Activated naive CD4-positive, alpha-beta T cell treated with anti-CD3 and anti-CD28 coated beads, Interleukin-2, amount 10 ng/mL, durations not matched to agents 7 days and 5 days (primary cell): ENCODE data around the gene KIFC3.
"Not testable (repeated sequence)": the region's sequence is repeated elsewhere in the genome, so short reads cannot be mapped to it uniquely, and the experiment has no call there.

Experiments
- CTCF ChIA-PET: fragments of 350-600 bp; sonication (Branson Sonifier 250); formaldehyde crosslinking; loops from one replicate; lab custom pipeline; 2021; ENCODE audit warnings: antibody characterized with exemption; lab: Charles Lee
- DNase-seq: peaks from one replicate; pipeline ENCODE4 v3.0.0-alpha.2; 2020
- H3K27ac Mint-ChIP-seq: one replicate; pipeline ENCODE4 v1.8.0; 2021; ENCODE audit warnings: mild to moderate bottlenecking, moderate library complexity, mixed read lengths
- H3K27me3 Mint-ChIP-seq: one replicate; pipeline ENCODE4 v1.8.0; 2021; ENCODE audit warnings: mild to moderate bottlenecking, mixed read lengths
- H3K36me3 Mint-ChIP-seq: one replicate; pipeline ENCODE4 v1.8.0; 2021; ENCODE audit warnings: mixed read lengths
- H3K4me1 Mint-ChIP-seq: one replicate; pipeline ENCODE4 v1.8.0; 2021; ENCODE audit warnings: mixed read lengths
- H3K4me3 Mint-ChIP-seq: one replicate; pipeline ENCODE4 v1.8.0; 2021; ENCODE audit warnings: mild to moderate bottlenecking, moderate library complexity, mixed read lengths
- H3K9me3 Mint-ChIP-seq: one replicate; pipeline ENCODE4 v1.8.0; 2021; ENCODE audit warnings: mixed read lengths

The KIFC3 gene

DNA sequence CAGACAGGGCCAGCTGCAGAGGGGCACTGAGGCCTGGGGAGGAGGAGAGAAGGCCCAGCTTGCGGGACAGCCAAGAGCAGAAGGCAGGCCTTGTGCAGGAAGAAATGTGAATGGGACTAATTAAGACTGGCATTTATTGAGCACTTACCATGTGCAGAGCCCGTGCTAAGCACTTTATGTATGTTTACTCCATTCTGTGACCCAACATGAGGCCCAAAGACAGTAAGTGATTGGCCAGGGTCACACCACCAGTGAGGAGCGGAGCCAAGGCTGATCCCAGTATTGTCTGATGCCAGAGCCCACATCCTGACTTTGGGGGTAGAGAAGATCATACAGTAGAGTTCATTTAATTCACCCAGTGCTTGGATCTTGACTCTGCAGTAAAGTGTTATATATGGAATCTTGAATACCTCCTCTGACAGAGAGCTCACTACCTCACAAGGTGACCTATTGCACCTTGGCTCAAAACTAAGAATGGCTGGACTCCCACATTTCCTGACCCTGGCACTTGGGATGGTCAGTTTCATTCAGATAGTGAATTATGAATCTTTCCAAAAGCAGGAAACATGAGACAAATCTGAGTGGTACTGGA lies 53.1 kb downstream of the KIFC3 start:
- peaks cover 2% of the 10 kb centered on the region for H3K36me3 Mint-ChIP-seq
- H3K27ac Mint-ChIP-seq = no peak overlapping the region
- H3K4me1 Mint-ChIP-seq = no peaks in the 10 kb centered on the region
- H3K27me3 Mint-ChIP-seq = no peaks in the 10 kb centered on the region
- no peaks in the 10 kb centered on the region for H3K9me3 Mint-ChIP-seq
- DNase-seq = no peak
- CTCF ChIA-PET = no interaction called here
- H3K4me3 Mint-ChIP-seq = no peak overlapping the region

DNA sequence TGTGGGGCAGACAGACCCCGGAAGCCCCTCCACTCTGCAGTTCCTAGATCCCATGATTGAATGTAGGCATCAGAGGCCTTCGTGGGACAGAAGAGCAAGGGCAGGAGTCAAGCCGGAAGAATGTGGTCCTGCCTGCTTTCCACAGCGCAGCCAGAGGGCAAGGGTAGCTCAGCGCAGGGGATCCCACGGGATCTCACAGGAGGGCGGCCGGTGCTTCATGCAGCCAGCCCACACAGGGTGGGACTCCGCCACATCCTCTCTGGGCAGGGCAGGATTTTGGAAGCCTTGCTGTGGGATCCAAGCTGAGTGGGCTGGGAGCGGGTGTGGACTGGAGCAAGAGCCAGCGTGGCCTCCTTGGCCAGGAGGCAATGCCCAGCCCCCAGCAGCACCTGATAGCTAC lies 53.7 kb downstream of the KIFC3 start:
- H3K27me3 Mint-ChIP-seq = no peaks in the 10 kb centered on the region
- H3K4me1 Mint-ChIP-seq = no peaks in the 10 kb centered on the region
- DNase-seq = no peak
- no peaks in the 10 kb centered on the region for H3K9me3 Mint-ChIP-seq
- H3K27ac Mint-ChIP-seq = no peak overlapping the region
- CTCF ChIA-PET = no interaction called here
- no peak overlapping the region for H3K4me3 Mint-ChIP-seq
- H3K36me3 Mint-ChIP-seq = peaks cover 2% of the 10 kb centered on the region

DNA sequence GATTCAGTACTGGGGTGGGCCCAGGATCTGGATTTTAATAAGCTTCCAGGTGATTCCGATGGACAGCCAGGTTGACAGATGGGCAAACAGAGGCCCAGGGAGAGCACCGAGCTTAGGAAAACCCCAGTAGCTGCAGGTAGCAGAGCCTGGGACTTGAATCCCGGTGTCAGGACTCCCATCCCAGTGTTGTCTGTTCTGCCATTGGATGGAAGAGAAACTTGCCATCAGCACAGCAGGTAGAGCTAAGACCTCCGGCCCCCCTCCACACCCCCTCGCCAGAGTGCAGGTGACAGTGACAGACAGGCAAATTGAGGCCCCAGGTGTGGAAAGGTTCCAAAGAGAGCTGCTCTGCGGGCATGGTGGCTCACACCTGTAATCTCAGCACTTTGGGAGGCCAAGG lies 54.3 kb downstream of the KIFC3 start:
- H3K4me3 Mint-ChIP-seq = no peak overlapping the region
- H3K9me3 Mint-ChIP-seq = no peaks in the 10 kb centered on the region
- peaks cover 2% of the 10 kb centered on the region for H3K36me3 Mint-ChIP-seq
- H3K4me1 Mint-ChIP-seq = no peaks in the 10 kb centered on the region
- CTCF ChIA-PET = no interaction called here
- H3K27me3 Mint-ChIP-seq = no peaks in the 10 kb centered on the region
- no peak overlapping the region for H3K27ac Mint-ChIP-seq
- no peak for DNase-seq

DNA sequence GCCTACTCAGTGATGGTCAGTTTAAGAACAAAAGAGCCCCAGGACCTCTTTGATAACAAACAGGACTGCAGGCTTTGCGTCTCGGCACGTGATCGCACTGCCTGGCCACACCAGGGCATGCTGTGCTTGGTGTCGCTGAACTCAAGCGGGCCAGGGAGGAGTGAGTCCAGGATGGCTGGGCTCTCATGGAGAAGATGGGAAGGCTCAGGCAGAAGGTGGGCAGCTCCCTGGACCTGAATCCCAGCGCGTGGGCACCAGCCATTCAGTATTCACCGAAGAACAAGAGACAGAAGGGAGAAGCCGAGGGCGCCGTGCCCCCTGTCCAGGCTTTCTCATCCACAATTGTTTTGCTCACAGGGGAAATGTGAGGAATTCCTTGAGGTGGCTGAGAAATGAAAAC lies 54.8 kb downstream of the KIFC3 start:
- no peak overlapping the region for H3K27ac Mint-ChIP-seq
- no peak overlapping the region for H3K4me3 Mint-ChIP-seq
- DNase-seq = no peak
- no peaks in the 10 kb centered on the region for H3K4me1 Mint-ChIP-seq
- CTCF ChIA-PET = no interaction called here
- H3K9me3 Mint-ChIP-seq = no peaks in the 10 kb centered on the region
- peaks cover 2% of the 10 kb centered on the region for H3K36me3 Mint-ChIP-seq
- no peaks in the 10 kb centered on the region for H3K27me3 Mint-ChIP-seq

DNA sequence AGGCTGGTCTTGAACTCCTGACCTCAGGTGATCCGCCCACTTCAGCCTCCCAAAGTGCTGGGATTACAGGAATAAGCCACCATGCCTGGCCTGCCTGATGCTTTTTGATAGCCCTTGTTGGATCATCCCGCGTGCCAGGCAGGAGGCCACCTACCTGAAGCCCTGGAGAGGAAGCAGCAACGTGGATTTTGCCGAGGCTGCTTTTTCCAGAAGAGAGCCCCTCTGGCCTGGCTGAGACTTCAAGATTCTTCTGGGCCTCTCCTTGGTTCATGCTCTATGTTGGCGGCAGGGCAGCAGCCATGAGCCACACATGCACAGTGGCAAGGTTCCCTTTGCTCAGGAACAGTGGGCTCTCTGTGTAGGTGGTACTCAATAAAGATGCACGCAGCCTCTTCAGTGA lies 55.2 kb downstream of the KIFC3 start:
- Mint-ChIP-seq H3K9me3 (no peaks in the 10 kb centered on the region), H3K27me3 (no peaks in the 10 kb centered on the region), H3K4me1 (no peaks in the 10 kb centered on the region), H3K4me3 (no peak overlapping the region), H3K27ac (no peak overlapping the region), H3K36me3 (peaks cover 2% of the 10 kb centered on the region)
- DNase-seq = no peak
- CTCF ChIA-PET = no interaction called here

DNA sequence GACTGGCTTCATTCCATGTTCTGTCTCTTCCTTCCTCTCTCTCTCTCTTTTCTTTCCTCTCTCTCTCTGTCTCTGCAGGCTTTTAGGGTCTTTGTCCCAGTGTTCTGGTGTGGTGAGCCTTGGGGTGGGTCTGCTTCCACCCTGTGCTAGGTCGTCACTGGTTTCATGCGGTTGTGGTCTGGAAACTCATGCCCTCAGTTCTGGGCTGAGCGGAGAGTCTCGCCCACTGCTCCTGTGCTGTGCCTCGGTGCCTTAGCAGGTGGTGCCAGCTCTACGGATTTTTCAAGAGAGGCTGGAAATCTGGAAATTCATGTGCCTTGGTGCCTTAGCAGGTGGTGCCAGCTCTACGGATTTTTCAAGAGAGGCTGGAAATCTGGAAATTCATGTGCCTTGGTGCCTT lies 56.0 kb downstream of the KIFC3 start:
- not testable (repeated sequence) for H3K9me3 Mint-ChIP-seq, H3K27me3 Mint-ChIP-seq, H3K27ac Mint-ChIP-seq, H3K4me1 Mint-ChIP-seq, DNase-seq, H3K4me3 Mint-ChIP-seq, H3K36me3 Mint-ChIP-seq
- CTCF ChIA-PET = interaction anchor here (1.1 kb wide), 1 partner anchor 11 kb away, joined by 4 read pairs; no protein-coding TSS in a partner anchor

DNA sequence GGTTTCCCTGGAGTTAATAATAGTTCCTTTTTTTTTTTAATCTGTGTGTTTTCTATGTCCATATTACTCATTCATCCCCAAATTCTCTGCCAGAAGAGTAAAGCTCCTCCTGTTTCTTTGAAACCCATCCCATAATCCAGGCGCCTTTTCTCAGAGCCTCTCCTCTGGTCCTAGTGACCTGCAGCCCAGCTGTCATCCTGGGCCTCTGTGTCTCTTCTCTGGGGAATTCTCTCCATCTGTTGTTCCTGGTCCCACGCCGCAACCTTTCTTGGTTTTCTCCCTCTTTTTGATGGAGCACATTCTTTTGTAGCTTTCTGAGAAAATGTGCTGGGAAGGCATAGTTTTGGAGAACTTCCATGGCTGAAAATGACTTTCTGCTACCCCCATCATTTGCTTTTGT lies 56.5 kb downstream of the KIFC3 start:
- Mint-ChIP-seq H3K4me1 (no peaks in the 10 kb centered on the region), H3K4me3 (no peak overlapping the region), H3K27me3 (no peaks in the 10 kb centered on the region), H3K36me3 (peaks cover 4% of the 10 kb centered on the region), H3K27ac (no peak overlapping the region), H3K9me3 (no peaks in the 10 kb centered on the region)
- DNase-seq = no peak
- CTCF ChIA-PET = interaction anchor here (0.7 to 1.1 kb wide), 3 partner anchors 12 to 450 kb away, joined by 3 to 4 read pairs (median 3); no protein-coding TSS in a partner anchor

DNA sequence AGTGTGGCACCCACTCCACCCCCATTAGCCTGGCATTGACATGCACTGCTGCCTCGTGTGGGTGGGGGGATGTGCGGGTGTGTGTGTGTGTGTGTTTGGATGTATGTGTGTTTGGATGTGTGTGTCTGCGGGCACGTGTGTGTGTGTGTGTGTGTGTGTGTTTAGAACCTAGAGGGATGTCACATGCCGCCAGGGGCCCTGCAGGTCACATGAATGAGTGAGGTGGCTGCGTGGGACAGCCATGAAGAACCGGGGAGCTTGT lies 57.7 kb downstream of the KIFC3 start:
- H3K27me3 Mint-ChIP-seq = no peaks in the 10 kb centered on the region
- no peak for DNase-seq
- H3K4me1 Mint-ChIP-seq = no peaks in the 10 kb centered on the region
- H3K27ac Mint-ChIP-seq = no peak overlapping the region
- H3K9me3 Mint-ChIP-seq = no peaks in the 10 kb centered on the region
- no peak overlapping the region for H3K4me3 Mint-ChIP-seq
- CTCF ChIA-PET = no interaction called here
- peaks cover 4% of the 10 kb centered on the region for H3K36me3 Mint-ChIP-seq

DNA sequence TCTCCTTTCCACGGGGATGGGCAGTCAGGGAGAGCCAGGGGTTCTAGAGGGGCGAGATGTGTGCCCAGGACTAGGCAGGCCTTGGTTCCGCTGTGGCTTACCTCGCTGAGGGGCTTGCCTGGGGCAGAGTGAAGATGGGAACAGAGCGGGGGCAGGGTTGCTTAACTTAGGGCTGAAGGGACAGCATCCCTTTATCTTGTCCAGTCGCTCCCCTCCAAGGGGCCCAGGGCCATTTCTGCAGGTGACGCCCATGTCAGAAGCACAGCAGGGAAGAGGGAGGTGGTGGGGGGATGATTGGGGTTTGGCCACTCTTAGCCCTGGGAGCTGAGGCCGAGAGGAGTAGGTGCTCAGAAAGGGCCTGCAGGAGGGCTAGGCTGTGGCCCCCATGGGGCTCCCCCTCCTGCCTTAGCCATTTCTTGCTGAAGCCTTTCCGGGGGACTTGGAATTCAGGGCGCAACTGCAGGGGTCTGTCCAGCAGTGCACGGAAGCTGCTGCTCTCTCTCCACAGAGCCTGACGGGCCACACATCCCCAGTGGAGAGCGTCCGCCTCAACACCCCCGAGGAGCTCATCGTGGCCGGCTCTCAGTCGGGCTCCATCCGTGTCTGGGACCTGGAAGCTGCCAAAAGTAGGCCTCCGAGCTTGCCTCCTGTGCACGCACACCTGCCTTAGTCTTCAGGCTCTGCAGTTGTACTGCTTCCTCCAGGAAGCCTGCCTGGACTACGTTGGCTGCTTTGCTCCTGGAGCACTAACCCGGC lies 58.2 kb downstream of the KIFC3 start:
- Mint-ChIP-seq H3K4me1 (no peaks in the 10 kb centered on the region), H3K36me3 (peaks cover 4% of the 10 kb centered on the region), H3K4me3 (no peak overlapping the region), H3K9me3 (no peaks in the 10 kb centered on the region), H3K27ac (no peak overlapping the region), H3K27me3 (no peaks in the 10 kb centered on the region)
- CTCF ChIA-PET = no interaction called here
- no peak for DNase-seq

DNA sequence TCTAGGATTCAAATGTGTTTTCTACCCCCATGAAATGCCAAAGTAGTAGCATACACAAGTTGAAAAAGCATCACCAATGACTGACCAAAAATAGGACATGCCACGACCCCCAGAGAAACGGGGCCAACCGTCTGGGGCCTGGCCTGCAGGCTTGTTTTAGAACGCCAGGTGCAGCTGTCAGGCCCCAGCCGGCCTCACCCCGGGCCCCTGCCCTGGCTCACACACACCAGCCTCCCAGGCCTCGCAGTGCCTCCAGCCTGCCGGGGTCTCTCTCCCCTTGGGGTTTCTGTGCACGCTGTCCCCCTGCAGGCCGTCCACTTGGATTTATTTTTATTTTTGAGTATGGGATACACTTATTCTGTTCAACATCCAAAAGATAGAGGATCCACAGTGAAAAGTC lies 58.8 kb downstream of the KIFC3 start:
- no peaks in the 10 kb centered on the region for H3K9me3 Mint-ChIP-seq
- no peaks in the 10 kb centered on the region for H3K27me3 Mint-ChIP-seq
- no peaks in the 10 kb centered on the region for H3K4me1 Mint-ChIP-seq
- no peak for DNase-seq
- H3K36me3 Mint-ChIP-seq = peaks cover 2% of the 10 kb centered on the region
- H3K4me3 Mint-ChIP-seq = no peak overlapping the region
- CTCF ChIA-PET = no interaction called here
- H3K27ac Mint-ChIP-seq = no peak overlapping the region

DNA sequence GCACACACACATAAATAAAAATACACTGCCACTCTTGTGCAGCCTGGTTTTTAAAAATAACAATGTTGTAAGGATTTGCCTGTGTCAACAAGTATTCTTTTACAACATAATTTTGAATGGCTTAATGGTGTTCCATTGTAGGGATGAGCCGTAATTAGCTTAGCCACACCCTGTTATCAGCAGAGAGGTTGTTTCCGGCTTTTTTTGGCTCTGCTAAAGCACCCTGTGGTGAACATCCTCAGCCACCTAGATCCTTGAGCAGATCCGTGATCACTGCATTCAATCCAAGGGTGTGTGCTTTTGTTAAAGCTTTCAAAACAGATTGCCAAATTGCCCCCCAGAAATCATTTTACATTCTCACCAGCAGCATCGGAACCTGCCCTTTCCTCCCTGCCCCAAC lies 59.7 kb downstream of the KIFC3 start:
- H3K9me3 Mint-ChIP-seq = no peaks in the 10 kb centered on the region
- CTCF ChIA-PET = no interaction called here
- H3K4me1 Mint-ChIP-seq = peaks cover 4% of the 10 kb centered on the region
- peaks cover 2% of the 10 kb centered on the region for H3K36me3 Mint-ChIP-seq
- no peak overlapping the region for H3K27ac Mint-ChIP-seq
- H3K4me3 Mint-ChIP-seq = no peak overlapping the region
- H3K27me3 Mint-ChIP-seq = no peaks in the 10 kb centered on the region
- DNase-seq = no peak

DNA sequence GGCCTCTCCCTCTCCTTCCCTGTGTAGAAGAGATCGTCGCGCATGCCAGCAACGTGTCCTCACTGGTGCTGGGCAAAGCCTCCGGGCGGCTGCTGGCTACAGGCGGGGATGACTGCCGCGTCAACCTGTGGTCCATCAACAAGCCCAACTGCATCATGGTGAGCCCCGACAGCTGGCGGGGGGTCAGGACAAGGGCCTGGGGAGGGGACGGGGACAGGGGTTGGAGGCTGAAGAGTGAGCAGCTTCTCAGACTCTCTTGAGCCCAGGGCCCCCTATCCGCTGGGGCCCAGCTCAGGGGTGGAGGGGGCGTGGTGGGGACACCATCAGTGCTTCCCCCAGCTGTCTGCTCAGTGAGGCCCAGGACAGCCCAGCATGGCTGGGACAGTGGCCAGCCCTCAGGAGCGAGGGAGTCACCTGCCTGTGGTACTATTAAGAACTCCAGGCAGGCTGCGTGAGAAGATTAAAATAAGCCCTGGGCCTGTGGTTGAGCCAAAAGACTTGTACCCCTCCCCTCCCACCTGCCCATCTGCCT lies 60.6 kb downstream of the KIFC3 start:
- Mint-ChIP-seq H3K9me3 (no peaks in the 10 kb centered on the region), H3K27ac (no peak overlapping the region), H3K36me3 (peaks cover 2% of the 10 kb centered on the region), H3K4me3 (no peak overlapping the region), H3K4me1 (peaks cover 12% of the 10 kb centered on the region), H3K27me3 (no peaks in the 10 kb centered on the region)
- CTCF ChIA-PET = no interaction called here
- DNase-seq = no peak

DNA sequence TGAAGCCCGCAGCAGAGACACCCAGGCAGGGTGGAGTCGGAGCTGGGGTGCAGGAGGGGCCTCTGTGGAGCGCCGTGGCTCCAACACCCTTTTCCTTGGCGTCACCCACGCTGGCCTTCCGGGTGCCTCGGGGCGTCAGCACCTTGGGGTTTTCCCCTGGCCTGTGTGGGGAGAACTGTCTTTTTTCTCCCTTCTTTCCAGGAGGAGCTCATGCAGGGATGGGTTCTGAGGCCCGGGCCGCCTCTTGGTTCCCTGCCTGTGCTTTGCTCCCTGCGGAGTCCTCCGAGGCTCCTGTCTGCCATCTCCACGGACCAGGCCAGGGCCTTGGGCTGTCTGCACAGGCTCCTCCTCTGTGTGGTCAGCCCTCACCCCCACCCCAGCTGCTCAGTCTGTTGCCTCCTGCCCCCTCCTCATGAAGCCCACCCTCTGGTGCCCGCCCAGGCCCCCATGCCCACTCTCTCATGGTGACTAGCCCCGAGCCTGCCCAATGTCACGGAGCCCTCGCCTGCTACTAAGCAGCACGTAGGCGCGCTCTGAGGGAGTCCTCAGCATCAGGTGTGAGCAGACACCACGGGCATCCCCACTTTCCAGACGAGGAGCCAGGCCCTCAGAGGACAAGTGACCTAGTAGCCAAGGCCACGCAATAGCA lies 61.7 kb downstream of the KIFC3 start:
- Mint-ChIP-seq H3K27ac (peak overlapping the region; percentile 14), H3K27me3 (no peaks in the 10 kb centered on the region), H3K4me3 (no peak overlapping the region), H3K4me1 (peaks cover 17% of the 10 kb centered on the region), H3K9me3 (no peaks in the 10 kb centered on the region), H3K36me3 (peaks cover 3% of the 10 kb centered on the region)
- DNase-seq = no peak
- CTCF ChIA-PET = interaction anchor here (0.9 to 1.6 kb wide), 2 partner anchors 149 to 150 kb away, joined by 3 read pairs; no protein-coding TSS in a partner anchor

DNA sequence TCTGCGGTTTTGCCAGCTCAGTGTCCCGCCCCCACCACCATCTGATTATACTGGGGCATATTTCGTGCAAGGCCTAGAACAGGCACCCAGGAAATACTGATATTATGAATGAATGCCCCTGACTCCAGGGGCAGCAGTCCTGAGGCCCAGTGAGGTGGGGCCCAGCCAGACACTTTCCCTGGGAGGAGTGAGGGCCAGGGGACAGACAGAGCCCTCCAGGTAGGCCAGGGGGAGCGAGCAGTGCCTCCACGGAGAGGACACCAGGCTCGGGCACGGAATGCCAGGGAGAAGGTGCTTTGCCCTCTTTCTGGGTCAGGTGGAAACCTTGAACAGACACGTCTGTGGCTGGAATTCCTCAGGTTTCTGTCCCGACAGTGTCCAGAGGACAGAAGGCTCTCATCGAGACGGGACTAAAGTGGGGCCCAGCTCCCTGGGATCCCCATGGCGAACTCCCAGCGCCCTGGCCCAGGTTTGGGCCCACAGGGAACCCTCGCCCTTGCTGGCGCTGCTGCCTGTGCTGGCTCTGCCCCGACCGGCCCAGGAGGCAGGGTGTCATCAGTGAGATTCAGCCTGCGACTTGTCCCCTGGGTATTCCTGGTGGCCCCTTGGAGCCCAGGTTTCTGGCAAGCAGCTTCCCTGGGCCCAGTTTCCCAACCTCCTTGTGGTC lies 62.4 kb downstream of the KIFC3 start:
- Mint-ChIP-seq H3K27me3 (no peaks in the 10 kb centered on the region), H3K27ac (no peak overlapping the region), H3K4me3 (no peak overlapping the region), H3K36me3 (peaks cover 8% of the 10 kb centered on the region), H3K4me1 (peaks cover 20% of the 10 kb centered on the region), H3K9me3 (no peaks in the 10 kb centered on the region)
- DNase-seq = no peak
- CTCF ChIA-PET = interaction anchor here (1.6 kb wide), 1 partner anchor 149 kb away, joined by 3 read pairs; no protein-coding TSS in a partner anchor
